ENCODE data around the gene SUGP2. TPM values are rescaled to one million over a fixed set of nuclear protein-coding genes. Genes with fewer than 3 reads are reported as not detected.

The SUGP2 gene
- total RNA-seq, 1 experiment from 2014 or later = 112 TPM

DNA sequence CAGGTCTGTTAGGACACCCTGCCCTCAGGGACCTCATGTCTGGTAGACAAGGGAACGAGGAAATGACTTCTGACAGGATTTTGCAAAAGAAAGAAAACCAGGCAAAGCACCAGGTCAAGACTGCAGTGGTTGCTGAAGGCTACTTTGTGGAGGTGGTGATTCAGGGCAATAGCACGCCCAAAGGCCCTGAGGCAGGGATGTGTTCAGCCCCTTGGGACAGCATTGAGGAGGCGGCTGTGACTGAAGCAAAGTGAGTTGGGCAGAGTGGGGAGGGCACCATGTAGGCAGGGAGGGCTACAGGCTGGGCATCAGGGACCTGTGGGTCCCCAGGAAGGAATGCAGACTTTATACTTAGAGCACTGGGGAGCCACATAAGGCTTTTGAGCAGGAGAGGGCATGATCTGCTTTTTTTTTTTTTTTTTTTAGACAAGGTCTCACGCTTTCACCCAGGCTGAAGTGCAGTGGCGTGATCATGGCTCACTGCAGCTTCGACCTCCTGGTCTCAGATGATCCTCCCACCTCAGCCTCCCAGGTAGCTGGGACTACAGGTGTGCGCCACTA is 81.5 kb downstream of the SUGP2 start:
- no peaks in the 10 kb centered on the region for H3K36me3 ChIP-seq (ENCODE audit: control insufficient read depth, insufficient read depth, low read length)
- TF ChIP-seq SIN3A (IDR thresholded peaks at IDR 0.05; ENCODE audit: borderline replicate concordance, insufficient read depth, low read depth, low read length) (no peak), TCF7L2 (IDR thresholded peaks at IDR 0.05; ENCODE audit: low read depth, low read length) (no peak), POLR2AphosphoS5 (IDR thresholded peaks at IDR 0.05; ENCODE audit: low read depth, low read length) (no peak)
- TF ChIP-seq, protein P1, sequence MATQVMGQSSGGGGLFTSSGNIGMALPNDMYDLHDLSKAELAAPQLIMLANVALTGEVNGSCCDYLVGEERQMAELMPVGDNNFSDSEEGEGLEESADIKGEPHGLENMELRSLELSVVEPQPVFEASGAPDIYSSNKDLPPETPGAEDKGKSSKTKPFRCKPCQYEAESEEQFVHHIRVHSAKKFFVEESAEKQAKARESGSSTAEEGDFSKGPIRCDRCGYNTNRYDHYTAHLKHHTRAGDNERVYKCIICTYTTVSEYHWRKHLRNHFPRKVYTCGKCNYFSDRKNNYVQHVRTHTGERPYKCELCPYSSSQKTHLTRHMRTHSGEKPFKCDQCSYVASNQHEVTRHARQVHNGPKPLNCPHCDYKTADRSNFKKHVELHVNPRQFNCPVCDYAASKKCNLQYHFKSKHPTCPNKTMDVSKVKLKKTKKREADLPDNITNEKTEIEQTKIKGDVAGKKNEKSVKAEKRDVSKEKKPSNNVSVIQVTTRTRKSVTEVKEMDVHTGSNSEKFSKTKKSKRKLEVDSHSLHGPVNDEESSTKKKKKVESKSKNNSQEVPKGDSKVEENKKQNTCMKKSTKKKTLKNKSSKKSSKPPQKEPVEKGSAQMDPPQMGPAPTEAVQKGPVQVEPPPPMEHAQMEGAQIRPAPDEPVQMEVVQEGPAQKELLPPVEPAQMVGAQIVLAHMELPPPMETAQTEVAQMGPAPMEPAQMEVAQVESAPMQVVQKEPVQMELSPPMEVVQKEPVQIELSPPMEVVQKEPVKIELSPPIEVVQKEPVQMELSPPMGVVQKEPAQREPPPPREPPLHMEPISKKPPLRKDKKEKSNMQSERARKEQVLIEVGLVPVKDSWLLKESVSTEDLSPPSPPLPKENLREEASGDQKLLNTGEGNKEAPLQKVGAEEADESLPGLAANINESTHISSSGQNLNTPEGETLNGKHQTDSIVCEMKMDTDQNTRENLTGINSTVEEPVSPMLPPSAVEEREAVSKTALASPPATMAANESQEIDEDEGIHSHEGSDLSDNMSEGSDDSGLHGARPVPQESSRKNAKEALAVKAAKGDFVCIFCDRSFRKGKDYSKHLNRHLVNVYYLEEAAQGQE (IDR thresholded peaks at IDR 0.05; ENCODE audit: insufficient read depth in 1 of 2, low read depth in 2 of 2, low read length in 1 of 2) = no peak
- TF ChIP-seq, protein P2, sequence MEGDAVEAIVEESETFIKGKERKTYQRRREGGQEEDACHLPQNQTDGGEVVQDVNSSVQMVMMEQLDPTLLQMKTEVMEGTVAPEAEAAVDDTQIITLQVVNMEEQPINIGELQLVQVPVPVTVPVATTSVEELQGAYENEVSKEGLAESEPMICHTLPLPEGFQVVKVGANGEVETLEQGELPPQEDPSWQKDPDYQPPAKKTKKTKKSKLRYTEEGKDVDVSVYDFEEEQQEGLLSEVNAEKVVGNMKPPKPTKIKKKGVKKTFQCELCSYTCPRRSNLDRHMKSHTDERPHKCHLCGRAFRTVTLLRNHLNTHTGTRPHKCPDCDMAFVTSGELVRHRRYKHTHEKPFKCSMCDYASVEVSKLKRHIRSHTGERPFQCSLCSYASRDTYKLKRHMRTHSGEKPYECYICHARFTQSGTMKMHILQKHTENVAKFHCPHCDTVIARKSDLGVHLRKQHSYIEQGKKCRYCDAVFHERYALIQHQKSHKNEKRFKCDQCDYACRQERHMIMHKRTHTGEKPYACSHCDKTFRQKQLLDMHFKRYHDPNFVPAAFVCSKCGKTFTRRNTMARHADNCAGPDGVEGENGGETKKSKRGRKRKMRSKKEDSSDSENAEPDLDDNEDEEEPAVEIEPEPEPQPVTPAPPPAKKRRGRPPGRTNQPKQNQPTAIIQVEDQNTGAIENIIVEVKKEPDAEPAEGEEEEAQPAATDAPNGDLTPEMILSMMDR (IDR thresholded peaks at IDR 0.05) = no peak
- H3K27me3 ChIP-seq (ENCODE audit: control insufficient read depth, insufficient read depth, low read length) = no peaks in the 10 kb centered on the region
- H3K27ac ChIP-seq (ENCODE audit: low read length) = 0 out of 2 replicates have a peak overlapping the region, but pooled peaks have one; percentile 29
- peaks cover 2% of the 10 kb centered on the region; the same call in 1 of the 2 replicates for H3K4me1 ChIP-seq (ENCODE audit: control insufficient read depth, insufficient read depth, low read length)
- H3K4me3 ChIP-seq (ENCODE audit: low read depth in 2 of 2, low read length in 2 of 2) = no peak overlapping the region
- in situ Hi-C loops (cut with HindIII; ENCODE audit: low pct_unique_long_range_greater_than_20kb, low sequenced_read_pairs) (no loop called here), intact Hi-C loops (cut with micrococcal nuclease; ENCODE audit: unreplicated experiment) (no loop called here)
- CTCF ChIA-PET = no interaction called here
- no peak for DNase-seq (ENCODE audit: low read depth, low spot score)
- no peaks in the 10 kb centered on the region for H3K9me3 ChIP-seq (ENCODE audit: control insufficient read depth, insufficient read depth, low read depth, low read length)
- POLR2A ChIA-PET = no interaction called here
- ATAC-seq = peak; percentile 82
- BruUV-seq (replicated peaks) = no TSS peak

DNA sequence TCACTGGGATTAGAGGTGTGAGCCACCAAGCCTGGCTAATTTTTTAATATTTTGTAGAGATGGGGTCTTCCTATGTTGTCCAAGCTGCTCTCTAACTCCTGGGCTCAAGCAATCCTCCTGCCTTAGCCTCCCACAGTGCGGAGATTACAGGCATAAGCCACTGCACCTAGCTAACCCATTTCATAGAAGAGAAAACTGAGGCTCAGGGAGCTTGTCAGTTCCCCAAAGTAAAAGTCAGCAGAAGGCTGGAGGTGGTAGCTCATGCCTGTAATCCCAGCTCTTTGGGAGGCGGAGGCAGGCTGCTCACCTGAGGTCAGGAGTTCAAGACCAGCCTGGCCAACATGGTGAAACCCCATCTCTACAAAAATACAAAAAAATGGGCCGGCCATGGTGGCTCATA is 83.5 kb downstream of the SUGP2 start:
- DNase-seq (ENCODE audit: low read depth, low spot score) (no peak), ATAC-seq (no peak)
- Histone ChIP-seq H3K4me1 (ENCODE audit: control insufficient read depth, insufficient read depth, low read length) (peaks cover 2% of the 10 kb centered on the region; the same call in 1 of the 2 replicates), H3K36me3 (ENCODE audit: control insufficient read depth, insufficient read depth, low read length) (no peaks in the 10 kb centered on the region), H3K27ac (ENCODE audit: low read length) (no peak overlapping the region), H3K4me3 (ENCODE audit: low read depth in 2 of 2, low read length in 2 of 2) (no peak overlapping the region), H3K9me3 (ENCODE audit: control insufficient read depth, insufficient read depth, low read depth, low read length) (no peaks in the 10 kb centered on the region), H3K27me3 (ENCODE audit: control insufficient read depth, insufficient read depth, low read length) (no peaks in the 10 kb centered on the region)
- ChIA-PET POLR2A (interaction anchor here (0.7 kb wide), 1 partner anchor 43 kb away, joined by 6 read pairs; no protein-coding TSS in a partner anchor), CTCF (no interaction called here)
- TF ChIP-seq, protein P2 (IDR thresholded peaks at IDR 0.05) = no peak
- TF ChIP-seq TCF7L2 (IDR thresholded peaks at IDR 0.05; ENCODE audit: low read depth, low read length) (no peak), SIN3A (IDR thresholded peaks at IDR 0.05; ENCODE audit: borderline replicate concordance, insufficient read depth, low read depth, low read length) (no peak), POLR2AphosphoS5 (IDR thresholded peaks at IDR 0.05; ENCODE audit: low read depth, low read length) (no peak)
- TF ChIP-seq, protein P1 (IDR thresholded peaks at IDR 0.05; ENCODE audit: insufficient read depth in 1 of 2, low read depth in 2 of 2, low read length in 1 of 2) = no peak
- intact Hi-C loops (cut with micrococcal nuclease; ENCODE audit: unreplicated experiment) (no loop called here), in situ Hi-C loops (cut with HindIII; ENCODE audit: low pct_unique_long_range_greater_than_20kb, low sequenced_read_pairs) (no loop called here)
- no TSS peak for BruUV-seq (replicated peaks)
